ENCODE results near the gene HNRNPA1. TPM values are rescaled to one million over a fixed set of nuclear protein-coding genes. Genes with fewer than 3 reads are reported as not detected.
"Not testable (repeated sequence)": the region's sequence is repeated elsewhere in the genome, so short reads cannot be mapped to it uniquely, and the experiment has no call there.

HNRNPA1 gene
- 4,876 TPM for polyA plus RNA-seq (2013)

DNA sequence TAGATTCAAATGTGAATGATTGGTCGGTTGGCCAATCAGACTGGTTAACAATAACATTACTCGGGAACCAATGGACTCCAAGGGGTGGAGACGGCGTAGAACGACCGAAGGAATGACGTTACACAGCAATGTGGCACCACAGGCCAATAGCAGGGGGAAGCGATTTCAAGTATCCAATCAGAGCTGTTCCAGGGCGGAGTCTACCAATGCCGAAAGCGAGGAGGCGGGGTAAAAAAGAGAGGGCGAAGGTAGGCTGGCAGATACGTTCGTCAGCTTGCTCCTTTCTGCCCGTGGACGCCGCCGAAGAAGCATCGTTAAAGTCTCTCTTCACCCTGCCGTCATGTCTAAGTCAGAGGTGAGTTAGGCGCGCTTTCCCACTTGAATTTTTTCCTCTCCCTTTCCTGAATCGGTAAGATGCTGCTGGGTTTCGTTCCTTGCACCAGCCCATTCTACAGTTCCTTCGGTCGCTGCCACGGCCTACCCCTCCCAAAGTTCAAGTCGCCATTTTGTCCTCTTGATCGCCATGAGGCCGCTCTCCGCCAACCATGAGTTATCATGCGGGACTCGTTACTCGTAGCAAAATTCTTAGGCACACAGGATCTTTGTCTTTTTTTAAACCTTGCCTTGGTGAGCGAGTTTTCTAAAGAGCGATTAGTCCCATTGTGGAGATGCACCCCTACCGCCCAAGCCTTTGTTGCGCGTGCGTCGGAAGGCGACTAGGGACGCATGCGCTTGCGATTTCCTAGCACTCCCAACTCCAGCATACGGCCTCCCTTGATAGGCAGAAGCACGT, at the start of gene HNRNPA1:
Gene HNRNPA1 (plus strand): TSS at position 259 of the 793 bp plus-strand sequence. CDS start 82 bp downstream, at position 341.
- peak; percentile 100 for DNase-seq
- Histone ChIP-seq H3K4me3 (ENCODE audit: control insufficient read depth in 1 of 7, extremely low read depth in 1 of 7, insufficient read depth in 4 of 7, low read depth in 2 of 7, low read length in 6 of 7) (peak within 1 kb of the TSS; percentile 71 to 99 (median 96)), H3K36me3 (ENCODE audit: control insufficient read depth in 4 of 4, insufficient read depth in 4 of 4, low read length in 3 of 4) (peaks cover 9 to 51% (median 30%) of the 10 kb centered on the region in 4 experiments), H3K27me3 (replicated peaks in 2 of 5; ENCODE audit: control insufficient read depth in 4 of 5, insufficient read depth in 5 of 5, low read length in 4 of 5) (no peaks in the 10 kb centered on the region), H3K4me1 (ENCODE audit: control extremely low read depth in 1 of 4, control insufficient read depth in 4 of 4, insufficient read depth in 4 of 4, low read length in 3 of 4) (peaks cover 40 to 76% (median 53%) of the 10 kb centered on the region in 4 experiments), H3K9me3 (ENCODE audit: control extremely low read depth in 1 of 5, control insufficient read depth in 4 of 5, insufficient read depth in 2 of 5, low read depth in 1 of 5, low read length in 4 of 5) (no peaks in the 10 kb centered on the region), H3K27ac (ENCODE audit: insufficient read depth in 1 of 2, low read depth in 1 of 2, low read length in 2 of 2, poor library complexity in 1 of 2, severe bottlenecking in 2 of 2) (peak within 1 kb of the TSS; percentile 99)
- ChIA-PET POLR2A (interaction anchor here (0.6 to 3.1 kb wide), 21 partner anchors 9 to 1458 kb away, joined by 3 to 18 read pairs (median 4); partner anchors contain the start of genes COPZ1 and NFE2), CTCF (interaction anchor here (0.8 to 2.7 kb wide), 9 partner anchors 10 to 99 kb away, joined by 4 to 18 read pairs (median 5); partner anchors contain the start of gene COPZ1)
- under 1% methylated on average over 46 of the region's 48 CpGs for WGBS (ENCODE audit: insufficient coverage)

DNA sequence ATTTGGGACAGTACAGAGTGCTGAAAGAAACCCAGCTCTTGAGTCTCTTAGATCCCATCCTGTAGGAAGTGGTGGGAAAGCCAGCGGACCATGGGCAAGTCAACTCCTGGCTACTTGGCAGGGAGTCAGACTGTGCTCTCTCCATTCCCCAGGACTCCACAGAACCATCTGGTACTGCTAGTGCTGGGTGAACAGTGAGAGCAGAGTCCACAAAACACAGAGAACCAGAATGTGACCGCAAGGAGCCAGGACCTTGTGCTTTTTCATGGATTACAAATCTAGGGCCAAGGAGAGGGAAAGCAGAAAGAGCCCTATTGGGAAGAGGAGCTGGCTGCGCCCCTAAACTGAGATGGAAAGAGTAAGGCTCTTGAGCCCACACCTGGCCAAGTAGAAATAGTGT, 49.3 kb upstream of the HNRNPA1 start:
- DNase-seq; H3K27me3 ChIP-seq (replicated peaks in 2 of 5; ENCODE audit: control insufficient read depth in 4 of 5, insufficient read depth in 5 of 5, low read length in 4 of 5); H3K36me3 ChIP-seq (ENCODE audit: control insufficient read depth in 4 of 4, insufficient read depth in 4 of 4, low read length in 3 of 4); H3K27ac ChIP-seq (ENCODE audit: insufficient read depth in 1 of 2, low read depth in 1 of 2, low read length in 2 of 2, poor library complexity in 1 of 2, severe bottlenecking in 2 of 2); H3K9me3 ChIP-seq (ENCODE audit: control extremely low read depth in 1 of 5, control insufficient read depth in 4 of 5, insufficient read depth in 2 of 5, low read depth in 1 of 5, low read length in 4 of 5); H3K4me3 ChIP-seq (ENCODE audit: control insufficient read depth in 1 of 7, extremely low read depth in 1 of 7, insufficient read depth in 4 of 7, low read depth in 2 of 7, low read length in 6 of 7); POLR2A ChIA-PET: not testable (repeated sequence)
- CTCF ChIA-PET, result interaction anchor here (0.8 to 2.0 kb wide), 6 partner anchors 9 to 107 kb away, joined by 3 to 7 read pairs (median 4); no protein-coding TSS in a partner anchor
- WGBS (ENCODE audit: insufficient coverage), result 94% methylated on average over 3 of the region's 3 CpGs
- H3K4me1 ChIP-seq (ENCODE audit: control extremely low read depth in 1 of 4, control insufficient read depth in 4 of 4, insufficient read depth in 4 of 4, low read length in 3 of 4), result peaks cover 6 to 29% (median 18%) of the 10 kb centered on the region in 4 experiments

DNA sequence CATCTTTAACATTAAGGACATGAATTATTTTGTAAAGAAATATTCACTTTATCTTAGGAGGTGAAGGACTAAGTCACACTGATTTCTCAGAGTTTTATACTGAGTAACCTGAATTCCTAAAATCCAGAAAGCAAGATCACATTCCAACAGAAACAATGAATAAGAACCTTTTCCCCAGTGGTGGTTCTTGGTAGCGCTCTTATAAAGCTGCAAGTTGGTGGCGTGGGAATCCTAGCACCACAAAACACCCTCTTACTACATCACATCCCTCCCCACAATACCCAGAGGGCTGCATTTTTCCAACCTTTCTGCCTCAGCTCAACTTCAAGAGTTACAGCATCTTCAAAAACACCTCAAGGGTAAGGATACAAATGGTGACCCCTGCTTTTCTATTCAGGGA, 47.7 kb upstream of the HNRNPA1 start:
- CTCF ChIA-PET, result interaction anchor here (0.9 to 1.0 kb wide), 5 partner anchors 8 to 160 kb away, joined by 3 to 5 read pairs (median 3); no protein-coding TSS in a partner anchor
- H3K4me3 ChIP-seq (ENCODE audit: control insufficient read depth in 1 of 7, extremely low read depth in 1 of 7, insufficient read depth in 4 of 7, low read depth in 2 of 7, low read length in 6 of 7), result no peak overlapping the region

DNA sequence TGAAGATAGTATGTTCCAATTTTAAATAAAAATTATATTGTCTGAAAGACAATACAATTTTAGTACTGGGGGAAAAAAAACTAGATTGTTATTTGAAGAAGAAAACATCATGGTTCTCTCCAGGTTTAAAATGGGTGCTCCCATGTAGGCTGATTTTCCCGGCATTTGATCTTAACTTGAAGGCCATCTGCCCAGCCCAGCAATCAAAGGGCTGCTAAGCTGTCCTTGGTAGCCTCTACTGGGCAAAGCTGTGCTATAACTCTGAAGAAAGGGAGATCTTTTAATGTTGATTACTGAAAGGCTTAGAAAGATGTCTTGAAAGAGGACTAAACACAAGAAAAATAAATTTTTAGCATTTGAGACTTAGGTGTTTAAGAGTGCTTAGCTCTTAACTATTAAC, 42.0 kb upstream of the HNRNPA1 start:
- no peak for DNase-seq
- WGBS (ENCODE audit: insufficient coverage), result 100% methylated on average over 1 of the region's 1 CpG
- Histone ChIP-seq H3K36me3 (ENCODE audit: control insufficient read depth in 4 of 4, insufficient read depth in 4 of 4, low read length in 3 of 4) (peaks cover 17 to 64% (median 41%) of the 10 kb centered on the region in 4 experiments), H3K27ac (ENCODE audit: insufficient read depth in 1 of 2, low read depth in 1 of 2, low read length in 2 of 2, poor library complexity in 1 of 2, severe bottlenecking in 2 of 2) (no peak overlapping the region), H3K27me3 (replicated peaks in 2 of 5; ENCODE audit: control insufficient read depth in 4 of 5, insufficient read depth in 5 of 5, low read length in 4 of 5) (no peaks in the 10 kb centered on the region), H3K4me3 (ENCODE audit: control insufficient read depth in 1 of 7, extremely low read depth in 1 of 7, insufficient read depth in 4 of 7, low read depth in 2 of 7, low read length in 6 of 7) (no peak overlapping the region), H3K9me3 (ENCODE audit: control extremely low read depth in 1 of 5, control insufficient read depth in 4 of 5, insufficient read depth in 2 of 5, low read depth in 1 of 5, low read length in 4 of 5) (no peaks in the 10 kb centered on the region), H3K4me1 (ENCODE audit: control extremely low read depth in 1 of 4, control insufficient read depth in 4 of 4, insufficient read depth in 4 of 4, low read length in 3 of 4) (no peaks in the 10 kb centered on the region)
- ChIA-PET CTCF (interaction anchor here (0.6 to 2.2 kb wide), 9 partner anchors 9 to 130 kb away, joined by 3 to 9 read pairs (median 4); no protein-coding TSS in a partner anchor), POLR2A (no interaction called here)

More for the DNA sequence above, 47.7 kb upstream of the HNRNPA1 start:
- Histone ChIP-seq H3K36me3 (ENCODE audit: control insufficient read depth in 4 of 4, insufficient read depth in 4 of 4, low read length in 3 of 4) (peaks cover 6 to 19% (median 16%) of the 10 kb centered on the region in 4 experiments), H3K9me3 (ENCODE audit: control extremely low read depth in 1 of 5, control insufficient read depth in 4 of 5, insufficient read depth in 2 of 5, low read depth in 1 of 5, low read length in 4 of 5) (no peaks in the 10 kb centered on the region), H3K4me1 (ENCODE audit: control extremely low read depth in 1 of 4, control insufficient read depth in 4 of 4, insufficient read depth in 4 of 4, low read length in 3 of 4) (peaks cover under 1 to 16% (median 11%) of the 10 kb centered on the region in 4 experiments), H3K27ac (ENCODE audit: insufficient read depth in 1 of 2, low read depth in 1 of 2, low read length in 2 of 2, poor library complexity in 1 of 2, severe bottlenecking in 2 of 2) (no peak overlapping the region), H3K27me3 (replicated peaks in 2 of 5; ENCODE audit: control insufficient read depth in 4 of 5, insufficient read depth in 5 of 5, low read length in 4 of 5) (no peaks in the 10 kb centered on the region)
- POLR2A ChIA-PET, result no interaction called here
- no peak for DNase-seq
- no CpG with 5 or more reads among the region's 2 CpGs for WGBS (ENCODE audit: insufficient coverage)

DNA sequence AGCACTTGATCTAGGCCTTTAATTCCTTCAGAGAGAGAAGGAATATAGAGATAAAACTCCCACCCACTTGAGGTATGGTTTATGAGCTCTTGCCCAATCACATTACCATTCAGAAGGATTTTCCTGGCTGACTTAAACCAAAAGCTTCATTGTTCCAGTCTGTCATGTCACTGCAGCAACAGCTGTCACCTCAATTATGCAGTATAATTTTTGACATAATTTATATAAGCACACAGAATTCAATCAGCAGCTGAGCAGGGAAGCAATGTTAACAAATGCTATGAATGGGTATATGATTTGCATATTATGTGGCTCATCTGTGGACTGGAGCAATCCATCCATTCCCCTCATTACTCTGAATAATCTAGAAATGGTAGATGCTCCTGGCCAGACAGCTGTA, 40.9 kb upstream of the HNRNPA1 start:
- no peak for DNase-seq
- Histone ChIP-seq H3K9me3 (ENCODE audit: control extremely low read depth in 1 of 5, control insufficient read depth in 4 of 5, insufficient read depth in 2 of 5, low read depth in 1 of 5, low read length in 4 of 5) (no peaks in the 10 kb centered on the region), H3K4me1 (ENCODE audit: control extremely low read depth in 1 of 4, control insufficient read depth in 4 of 4, insufficient read depth in 4 of 4, low read length in 3 of 4) (no peaks in the 10 kb centered on the region), H3K27ac (ENCODE audit: insufficient read depth in 1 of 2, low read depth in 1 of 2, low read length in 2 of 2, poor library complexity in 1 of 2, severe bottlenecking in 2 of 2) (no peak overlapping the region), H3K4me3 (ENCODE audit: control insufficient read depth in 1 of 7, extremely low read depth in 1 of 7, insufficient read depth in 4 of 7, low read depth in 2 of 7, low read length in 6 of 7) (no peak overlapping the region), H3K27me3 (replicated peaks in 2 of 5; ENCODE audit: control insufficient read depth in 4 of 5, insufficient read depth in 5 of 5, low read length in 4 of 5) (no peaks in the 10 kb centered on the region), H3K36me3 (ENCODE audit: control insufficient read depth in 4 of 4, insufficient read depth in 4 of 4, low read length in 3 of 4) (peaks cover 20 to 70% (median 45%) of the 10 kb centered on the region in 4 experiments)
- POLR2A ChIA-PET, result no interaction called here
- CTCF ChIA-PET, result interaction anchor here (1.6 to 4.3 kb wide), 4 partner anchors 11 to 129 kb away, joined by 4 to 23 read pairs (median 8); no protein-coding TSS in a partner anchor

DNA sequence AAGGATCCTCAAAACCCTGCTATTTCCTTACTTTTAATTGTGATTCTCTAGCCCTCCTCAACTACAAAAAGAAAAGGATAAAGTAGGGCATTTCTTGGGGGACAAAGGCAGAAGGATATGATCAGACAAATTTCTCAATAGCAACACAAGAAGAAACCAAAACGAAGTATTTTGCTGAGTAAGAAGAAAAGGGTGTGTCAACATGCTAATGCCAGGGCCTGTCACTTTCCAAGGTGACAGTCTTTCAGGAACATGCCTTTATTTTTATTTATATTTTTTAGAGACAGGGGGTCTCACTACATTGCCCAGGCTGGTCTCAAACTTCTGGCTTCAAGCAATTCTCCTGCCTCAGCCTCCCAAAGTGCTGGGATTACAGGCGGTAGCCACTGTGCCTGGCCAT, 40.4 kb upstream of the HNRNPA1 start:
- POLR2A ChIA-PET, result no interaction called here

More for the DNA sequence above, 40.4 kb upstream of the HNRNPA1 start:
- DNase-seq, result no peak
- Histone ChIP-seq H3K36me3 (ENCODE audit: control insufficient read depth in 4 of 4, insufficient read depth in 4 of 4, low read length in 3 of 4) (peaks cover 21 to 74% (median 47%) of the 10 kb centered on the region in 4 experiments), H3K27ac (ENCODE audit: insufficient read depth in 1 of 2, low read depth in 1 of 2, low read length in 2 of 2, poor library complexity in 1 of 2, severe bottlenecking in 2 of 2) (no peak overlapping the region), H3K9me3 (ENCODE audit: control extremely low read depth in 1 of 5, control insufficient read depth in 4 of 5, insufficient read depth in 2 of 5, low read depth in 1 of 5, low read length in 4 of 5) (no peaks in the 10 kb centered on the region), H3K4me1 (ENCODE audit: control extremely low read depth in 1 of 4, control insufficient read depth in 4 of 4, insufficient read depth in 4 of 4, low read length in 3 of 4) (no peaks in the 10 kb centered on the region), H3K27me3 (replicated peaks in 2 of 5; ENCODE audit: control insufficient read depth in 4 of 5, insufficient read depth in 5 of 5, low read length in 4 of 5) (no peaks in the 10 kb centered on the region), H3K4me3 (ENCODE audit: control insufficient read depth in 1 of 7, extremely low read depth in 1 of 7, insufficient read depth in 4 of 7, low read depth in 2 of 7, low read length in 6 of 7) (no peak overlapping the region)
- WGBS (ENCODE audit: insufficient coverage), result no CpG with 5 or more reads among the region's 2 CpGs
- CTCF ChIA-PET, result interaction anchor here (0.6 to 4.3 kb wide), 8 partner anchors 8 to 128 kb away, joined by 3 to 26 read pairs (median 6); no protein-coding TSS in a partner anchor
